GM23338 (cell line): ENCODE results near the gene DNAI1. TPM values are rescaled to one million over a fixed set of nuclear protein-coding genes. Genes with fewer than 3 reads are reported as not detected.

Experiments used
- ATAC-seq: fragments of 200-7000 bp; cut with Tn5 transposase; 3 replicates; pipeline ENCODE4 v1.9.1; 2020
- DNase-seq: peaks from one replicate; pipeline ENCODE4 v3.0.0-alpha.2; 2015; ENCODE audit warnings: low spot score
- H2AFZ ChIP-seq: fragments of 200-600 bp; sonication (generic); 2 replicates; pipeline ENCODE4 v1.8.0; 2016; ENCODE audit warnings: antibody characterized with exemption, mild to moderate bottlenecking, moderate library complexity
- H3F3A ChIP-seq: fragments of 200-600 bp; sonication (generic); replicated peaks from 2 replicates; pipeline ENCODE4 v1.8.0; 2017; ENCODE audit warnings: antibody characterized with exemption, mixed run types, low read depth
- H3K27ac ChIP-seq: fragments of 200-600 bp; sonication (generic); 2 replicates; pipeline ENCODE4 v1.6.1; 2016; ENCODE audit warnings: low read depth
- H3K27me3 ChIP-seq: fragments of 200-600 bp; sonication (generic); 2 replicates; pipeline ENCODE4 v1.8.0; 2016; ENCODE audit warnings: mild to moderate bottlenecking, mixed run types, moderate library complexity; ENCODE audit not compliant: insufficient read depth
- H3K36me3 ChIP-seq: fragments of 200-600 bp; sonication (generic); 2 replicates; pipeline ENCODE4 v1.8.0; 2016; ENCODE audit warnings: mild to moderate bottlenecking; ENCODE audit not compliant: insufficient read depth
- H3K4me1 ChIP-seq: fragments of 200-600 bp; sonication (generic); 2 replicates; pipeline ENCODE4 v1.8.0; 2016; ENCODE audit warnings: mild to moderate bottlenecking, moderate library complexity; ENCODE audit not compliant: insufficient read depth
- H3K4me2 ChIP-seq: fragments of 200-600 bp; sonication (generic); 2 replicates; pipeline ENCODE4 v1.7.1; 2017; ENCODE audit warnings: mixed run types
- H3K4me3 ChIP-seq: fragments of 200-600 bp; sonication (generic); 2 replicates; pipeline ENCODE4 v1.6.1; 2016; ENCODE audit warnings: mixed run types
- H3K79me2 ChIP-seq: fragments of 200-600 bp; sonication (generic); replicated peaks from 2 replicates; pipeline ENCODE4 v1.8.0; 2017; ENCODE audit warnings: mild to moderate bottlenecking; ENCODE audit not compliant: insufficient read depth
- H3K9me2 ChIP-seq: fragments of 200-600 bp; sonication (generic); 2 replicates; pipeline ENCODE4 v1.8.0; 2017; ENCODE audit not compliant: insufficient read depth
- H4K20me1 ChIP-seq: fragments of 200-600 bp; sonication (generic); replicated peaks from 2 replicates; pipeline ENCODE4 v1.8.0; 2017; ENCODE audit warnings: mild to moderate bottlenecking; ENCODE audit not compliant: insufficient read depth
- H3K27ac Mint-ChIP-seq: 2 replicates; pipeline ENCODE4 v1.8.0; 2020; ENCODE audit warnings: inconsistent platforms, mild to moderate bottlenecking, moderate library complexity, mixed read lengths
- H3K27me3 Mint-ChIP-seq: 3 replicates; pipeline ENCODE4 v1.8.0; 2022; ENCODE audit warnings: low read depth, mild to moderate bottlenecking, moderate library complexity, mixed read lengths, inconsistent platforms; ENCODE audit not compliant: insufficient read depth, poor library complexity
- H3K36me3 Mint-ChIP-seq: 3 replicates; pipeline ENCODE4 v1.8.0; 2021; ENCODE audit warnings: low read depth, mild to moderate bottlenecking, inconsistent platforms, moderate library complexity, mixed read lengths
- H3K4me1 Mint-ChIP-seq: 3 replicates; pipeline ENCODE4 v1.8.0; 2020; ENCODE audit warnings: mild to moderate bottlenecking, inconsistent platforms, mixed read lengths
- H3K4me3 Mint-ChIP-seq: 3 replicates; pipeline ENCODE4 v1.8.0; 2021; ENCODE audit warnings: moderate library complexity, mild to moderate bottlenecking, inconsistent platforms, mixed read lengths
- H3K9me3 Mint-ChIP-seq: 3 replicates; pipeline ENCODE4 v1.8.0; 2020; ENCODE audit warnings: moderate library complexity, mild to moderate bottlenecking, inconsistent platforms, mixed read lengths
- CREB1 ChIP-seq: fragments of 250-450 bp; sonication (Bioruptor Pico); IDR thresholded peaks from 2 replicates; pipeline ENCODE4 v1.5.0; 2020; ENCODE audit warnings: low read depth, mild to moderate bottlenecking, moderate library complexity
- EZH2 ChIP-seq: fragments of 200-600 bp; sonication (generic); IDR thresholded peaks from one replicate; pipeline ENCODE4 v1.8.0; 2017; ENCODE audit warnings: antibody characterized with exemption, mild to moderate bottlenecking, low read depth; ENCODE audit not compliant: unreplicated experiment
- EZH2phosphoT487 ChIP-seq: fragments of 200-600 bp; sonication (generic); IDR thresholded peaks from one replicate; pipeline ENCODE4 v1.8.1; 2018; ENCODE audit warnings: antibody characterized with exemption; ENCODE audit not compliant: unreplicated experiment
- JUNB ChIP-seq: IDR thresholded peaks from one replicate; pipeline ENCODE4 v1.6.1; 2016; ENCODE audit warnings: antibody characterized with exemption; ENCODE audit not compliant: unreplicated experiment
- NANOG ChIP-seq: IDR thresholded peaks from 2 replicates; pipeline ENCODE4 v1.6.1; 2016; ENCODE audit warnings: antibody characterized with exemption, borderline replicate concordance
- POLR2AphosphoS5 ChIP-seq: IDR thresholded peaks from 2 replicates; pipeline ENCODE4 v1.6.1; 2016; ENCODE audit warnings: antibody characterized with exemption, low read depth
- STAT1 ChIP-seq: IDR thresholded peaks from one replicate; pipeline ENCODE4 v1.6.1; 2016; ENCODE audit warnings: antibody characterized with exemption; ENCODE audit not compliant: unreplicated experiment
- ZNF331 ChIP-seq: fragments of 250-450 bp; sonication (Bioruptor Pico); IDR thresholded peaks from 2 replicates; pipeline ENCODE4 v1.5.0; 2020; ENCODE audit warnings: low read depth, mild to moderate bottlenecking, moderate library complexity
- polyA plus RNA-seq: library from polyadenylated mRNA; unstranded; fragments of >200 nt; fragmentation: Nextera tagmentation; extraction: Ambion mirVana; gene quantifications from 2 replicates; pipeline ENCODE4 v1.2.1, GENCODE V29; 2016
- total RNA-seq: library from RNA; depleted of rRNA; stranded (reverse); fragments of >200 nt; shearing (Covaris generic); gene quantifications from 2 replicates; pipeline ENCODE4 v1.2.3, GENCODE V29; 2014
- TF ChIP-seq, protein P1 (sequence below), 2 experiments: fragments of 200-600 bp in 1 of 2; sonication (generic) in 1 of 2; conservative IDR thresholded peaks; 2 replicates each; pipeline versions ENCODE4 v1.5.1 to v1.6.1; 2016 to 2017; ENCODE audit warnings: antibody characterized with exemption in 2 of 2, low read depth in 2 of 2, mild to moderate bottlenecking in 2 of 2, moderate library complexity in 1 of 2
- TF ChIP-seq, protein P2 (sequence below): IDR thresholded peaks from 2 replicates; pipeline ENCODE4 v1.6.1; 2016; ENCODE audit warnings: antibody characterized with exemption

The DNAI1 gene
- total and polyA plus RNA-seq, 2 experiments from 2014 or later = 1.0 to 1.1 TPM

DNA sequence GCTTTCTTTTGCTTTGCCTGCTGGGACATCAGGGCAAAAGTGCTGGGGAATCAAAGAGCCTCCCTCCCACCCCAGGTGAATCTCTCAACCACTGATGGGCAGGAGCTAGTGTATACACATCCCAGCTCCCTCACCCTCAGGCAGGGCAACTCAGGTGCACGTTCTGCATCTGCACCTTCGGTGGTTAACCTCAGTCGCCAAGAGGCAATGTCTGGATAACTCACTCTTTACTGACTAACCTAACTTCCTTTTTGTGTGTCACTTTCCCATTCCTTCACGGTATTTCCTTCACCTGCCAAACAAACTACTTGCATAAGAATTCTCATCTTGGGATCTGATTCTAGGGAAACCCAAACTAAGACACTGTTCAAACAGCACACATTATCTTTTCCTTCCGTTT lies 104.7 kb downstream of the DNAI1 start (continued):
- no peak for TF ChIP-seq CREB1 (CRISPR knock-in tag)
- no peak for TF ChIP-seq NANOG
- no peak for TF ChIP-seq EZH2
- TF ChIP-seq ZNF331 (CRISPR knock-in tag) = no peak
- TF ChIP-seq, protein P1, sequence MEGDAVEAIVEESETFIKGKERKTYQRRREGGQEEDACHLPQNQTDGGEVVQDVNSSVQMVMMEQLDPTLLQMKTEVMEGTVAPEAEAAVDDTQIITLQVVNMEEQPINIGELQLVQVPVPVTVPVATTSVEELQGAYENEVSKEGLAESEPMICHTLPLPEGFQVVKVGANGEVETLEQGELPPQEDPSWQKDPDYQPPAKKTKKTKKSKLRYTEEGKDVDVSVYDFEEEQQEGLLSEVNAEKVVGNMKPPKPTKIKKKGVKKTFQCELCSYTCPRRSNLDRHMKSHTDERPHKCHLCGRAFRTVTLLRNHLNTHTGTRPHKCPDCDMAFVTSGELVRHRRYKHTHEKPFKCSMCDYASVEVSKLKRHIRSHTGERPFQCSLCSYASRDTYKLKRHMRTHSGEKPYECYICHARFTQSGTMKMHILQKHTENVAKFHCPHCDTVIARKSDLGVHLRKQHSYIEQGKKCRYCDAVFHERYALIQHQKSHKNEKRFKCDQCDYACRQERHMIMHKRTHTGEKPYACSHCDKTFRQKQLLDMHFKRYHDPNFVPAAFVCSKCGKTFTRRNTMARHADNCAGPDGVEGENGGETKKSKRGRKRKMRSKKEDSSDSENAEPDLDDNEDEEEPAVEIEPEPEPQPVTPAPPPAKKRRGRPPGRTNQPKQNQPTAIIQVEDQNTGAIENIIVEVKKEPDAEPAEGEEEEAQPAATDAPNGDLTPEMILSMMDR (conservative IDR thresholded peaks at IDR 0.05; ENCODE audit: low read depth in 2 of 2) = no peak
- TF ChIP-seq STAT1 = no peak

DNA sequence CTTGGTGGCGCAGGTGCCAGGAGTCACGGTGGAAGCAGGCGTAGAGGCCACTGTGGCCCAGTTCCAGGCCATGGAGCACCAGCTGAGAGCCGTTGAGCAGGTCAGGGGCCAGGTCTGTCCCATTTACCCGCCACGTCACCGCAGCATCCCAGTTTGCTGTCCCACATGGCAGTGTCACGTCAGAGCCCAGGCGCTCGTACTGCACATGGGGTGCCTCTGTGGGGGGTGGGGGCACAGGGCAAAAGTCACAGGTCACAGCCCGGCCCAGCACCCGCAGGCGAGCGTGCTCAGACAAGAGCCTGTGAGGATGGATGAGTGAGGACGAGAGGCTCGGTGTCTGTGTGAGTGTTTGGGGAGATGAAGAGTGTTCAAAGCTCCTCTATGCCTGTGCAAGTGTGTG lies 106.0 kb downstream of the DNAI1 start:
- Histone ChIP-seq H3K4me3 (no peak overlapping the region), H3K27ac (no peak overlapping the region), H3K36me3 (no peaks in the 10 kb centered on the region), H3K4me2 (no peak overlapping the region), H3K79me2 (no peaks in the 10 kb centered on the region), H3K9me2 (no peaks in the 10 kb centered on the region), H2AFZ (no peak overlapping the region), H3K27me3 (no peaks in the 10 kb centered on the region), H4K20me1 (no peaks in the 10 kb centered on the region; the same call in 1 of the 2 replicates), H3F3A (no peaks in the 10 kb centered on the region), H3K4me1 (peaks cover 24% of the 10 kb centered on the region)
- TF ChIP-seq EZH2phosphoT487 (no peak), NANOG (no peak), POLR2AphosphoS5 (no peak), ZNF331 (CRISPR knock-in tag) (no peak), STAT1 (no peak), JUNB (no peak)
- TF ChIP-seq, protein P1 (conservative IDR thresholded peaks at IDR 0.05; ENCODE audit: low read depth in 2 of 2) = no peak
- TF ChIP-seq, protein P2, sequence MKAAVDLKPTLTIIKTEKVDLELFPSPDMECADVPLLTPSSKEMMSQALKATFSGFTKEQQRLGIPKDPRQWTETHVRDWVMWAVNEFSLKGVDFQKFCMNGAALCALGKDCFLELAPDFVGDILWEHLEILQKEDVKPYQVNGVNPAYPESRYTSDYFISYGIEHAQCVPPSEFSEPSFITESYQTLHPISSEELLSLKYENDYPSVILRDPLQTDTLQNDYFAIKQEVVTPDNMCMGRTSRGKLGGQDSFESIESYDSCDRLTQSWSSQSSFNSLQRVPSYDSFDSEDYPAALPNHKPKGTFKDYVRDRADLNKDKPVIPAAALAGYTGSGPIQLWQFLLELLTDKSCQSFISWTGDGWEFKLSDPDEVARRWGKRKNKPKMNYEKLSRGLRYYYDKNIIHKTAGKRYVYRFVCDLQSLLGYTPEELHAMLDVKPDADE = no peak
- peaks cover 16% of the 10 kb centered on the region for H3K27me3 Mint-ChIP-seq
- H3K4me3 Mint-ChIP-seq = no peak overlapping the region
- peaks cover 50% of the 10 kb centered on the region for H3K4me1 Mint-ChIP-seq
- no peaks in the 10 kb centered on the region; the same call in 2 of the 3 replicates for H3K9me3 Mint-ChIP-seq
- no peaks in the 10 kb centered on the region; the same call in 2 of the 3 replicates for H3K36me3 Mint-ChIP-seq
- H3K27ac Mint-ChIP-seq = no peak overlapping the region
- no peak for ATAC-seq
- no peak for DNase-seq
